ENCODE results near the gene KY.

KY gene

DNA sequence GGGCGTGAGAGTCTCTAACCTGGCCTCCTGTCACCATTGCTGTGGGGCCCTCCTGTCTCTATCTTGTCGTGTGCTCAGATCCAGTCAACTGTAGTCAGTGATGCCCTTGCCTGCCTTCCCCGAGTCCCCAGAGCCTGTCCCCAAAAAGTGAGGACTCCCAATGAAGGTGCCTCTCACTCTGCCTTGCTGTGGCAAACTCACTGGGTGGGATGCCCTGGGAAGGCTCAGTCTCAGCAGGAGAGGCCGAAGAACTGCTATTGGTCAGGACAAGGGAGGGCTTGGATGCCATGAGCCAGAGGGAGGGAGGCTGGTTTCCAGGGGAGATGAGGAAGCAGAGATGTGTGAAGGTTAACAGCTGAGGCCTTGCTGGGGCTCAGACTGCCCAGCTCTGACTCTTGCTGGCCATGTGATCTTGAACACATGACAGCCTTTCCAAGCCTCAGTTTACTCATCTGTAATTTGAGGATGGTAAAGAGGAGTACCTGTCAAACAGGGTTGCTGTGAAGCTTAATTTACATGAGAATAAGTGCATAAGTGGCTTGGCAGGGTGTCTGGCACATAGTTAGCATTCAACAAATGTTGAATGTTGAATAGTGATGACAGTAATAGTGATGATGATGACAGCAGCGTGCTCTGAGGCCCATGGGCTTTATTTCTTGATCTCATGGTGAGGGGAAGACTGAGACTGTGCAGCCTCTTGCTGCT lies 8.2 kb downstream of the KY start:
- no peak for TF ChIP-seq CTCF (IDR thresholded peaks at IDR 0.05)
- DNase-seq, result no peak
- Histone ChIP-seq H3K9me3 (no peaks in the 10 kb centered on the region), H3K4me1 (peaks cover 0 to 18% (median 2%) of the 10 kb centered on the region in 4 donors), H3K4me3 (no peak overlapping the region), H3K27ac (no peak overlapping the region), H3K36me3 (no peaks in the 10 kb centered on the region), H3K27me3 (no peaks in the 10 kb centered on the region)
- intact Hi-C loops (cut with DNase I; ENCODE audit: low total_unique reads), result no loop called here

GRCh38 chr3:134641671-134642300 lies 9.0 kb downstream of the KY start:
- no peaks in the 10 kb centered on the region for H3K9me3 ChIP-seq
- H3K4me3 ChIP-seq, result no peak overlapping the region
- H3K27ac ChIP-seq, result no peak overlapping the region
- no peaks in the 10 kb centered on the region for H3K27me3 ChIP-seq
- no peak for TF ChIP-seq CTCF (IDR thresholded peaks at IDR 0.05)
- H3K36me3 ChIP-seq, result no peaks in the 10 kb centered on the region
- no peak for DNase-seq
- H3K4me1 ChIP-seq, result peaks cover 0 to 18% (median 2%) of the 10 kb centered on the region in 4 donors
- intact Hi-C loops (cut with DNase I; ENCODE audit: low total_unique reads), result no loop called here

- Histone ChIP-seq H3K9me3 (no peaks in the 10 kb centered on the region), H3K4me1 (peaks cover 0 to 10% (median under 1%) of the 10 kb centered on the region in 4 donors), H3K4me3 (no peak overlapping the region), H3K27me3 (no peaks in the 10 kb centered on the region), H3K36me3 (no peaks in the 10 kb centered on the region), H3K27ac (no peak overlapping the region)
- TF ChIP-seq CTCF (IDR thresholded peaks at IDR 0.05), result no peak
- DNase-seq, result no peak
- intact Hi-C loops (cut with DNase I; ENCODE audit: low total_unique reads), result no loop called here
Observed at GRCh38 chr3:134640872-134641470, 9.9 kb downstream of the KY start.

DNA sequence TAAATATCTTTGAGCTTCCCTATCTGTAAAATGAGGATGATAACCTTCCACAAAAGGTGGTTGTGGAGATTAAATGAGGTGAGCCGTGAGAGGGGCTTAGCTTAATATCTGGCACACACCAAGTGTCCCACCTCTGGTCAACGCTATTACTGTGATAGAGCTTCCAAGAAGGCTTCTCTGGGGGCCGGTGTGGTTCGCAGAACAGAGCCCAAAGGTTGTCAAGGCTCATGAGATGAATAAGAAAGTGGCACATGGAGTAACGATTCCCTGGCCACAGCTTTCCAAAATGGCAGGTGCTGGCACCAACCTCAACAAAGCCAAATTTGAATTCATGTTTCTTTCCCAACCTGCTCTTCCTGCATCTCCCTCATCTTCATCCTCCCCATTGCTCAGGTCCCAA lies 10.4 kb downstream of the KY start:
- Histone ChIP-seq H3K27ac (no peak overlapping the region), H3K9me3 (no peaks in the 10 kb centered on the region), H3K36me3 (no peaks in the 10 kb centered on the region), H3K27me3 (no peaks in the 10 kb centered on the region), H3K4me1 (peaks cover 0 to 6% (median 0%) of the 10 kb centered on the region in 4 donors), H3K4me3 (no peak overlapping the region)
- no peak for TF ChIP-seq CTCF (IDR thresholded peaks at IDR 0.05)
- DNase-seq, result no peak
- intact Hi-C loops (cut with DNase I; ENCODE audit: low total_unique reads), result no loop called here

DNA sequence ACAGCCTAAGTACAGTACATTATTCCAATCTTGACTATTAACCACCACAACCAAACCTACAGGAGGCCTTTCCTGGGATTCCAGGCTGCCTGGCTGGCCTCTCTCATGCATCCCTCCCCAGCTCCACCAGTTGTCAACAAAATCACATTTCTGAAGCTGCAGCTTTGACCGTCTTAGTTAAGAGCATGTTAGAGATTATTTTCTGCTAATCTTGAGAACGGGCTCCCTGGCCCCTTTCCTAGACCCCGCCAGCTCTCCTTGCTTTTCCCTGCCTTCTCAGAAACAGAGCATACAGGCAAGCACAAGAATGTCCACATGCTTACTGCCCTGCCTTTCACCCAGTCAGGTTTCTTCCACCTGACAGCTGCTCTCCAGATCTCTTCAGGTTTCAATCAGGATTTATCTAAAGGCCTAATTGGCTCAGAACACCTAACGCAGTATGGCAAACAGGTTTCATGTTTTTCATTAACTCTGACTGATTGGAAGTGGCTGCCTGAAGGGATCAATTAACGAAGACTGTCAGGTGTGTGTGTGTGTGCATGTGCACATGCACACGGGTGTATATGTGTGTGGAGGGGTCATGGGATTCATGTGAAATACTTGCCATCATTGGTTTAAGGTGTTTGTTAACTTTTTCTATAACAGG lies 12.3 kb downstream of the KY start:
- H3K36me3 ChIP-seq, result no peaks in the 10 kb centered on the region
- no peaks in the 10 kb centered on the region for H3K27me3 ChIP-seq
- H3K9me3 ChIP-seq, result peaks cover 0 to 3% (median 0%) of the 10 kb centered on the region in 3 donors
- no peak overlapping the region for H3K4me3 ChIP-seq
- H3K27ac ChIP-seq, result no peak overlapping the region
- no peak for TF ChIP-seq CTCF (IDR thresholded peaks at IDR 0.05)
- no peak for DNase-seq
- no peaks in the 10 kb centered on the region for H3K4me1 ChIP-seq
- intact Hi-C loops (cut with DNase I; ENCODE audit: low total_unique reads), result no loop called here

Measured in tibial artery (tissue), 4 donors.